Stimulated activated CD4-positive, alpha-beta T cell treated with anti-CD3 and anti-CD28 coated beads, Interleukin-1b, Interleukin-23, amount 100 ng/mL, for 1 hour (primary cell): ENCODE results near the gene UNC93A.
"Not testable (repeated sequence)": the region's sequence is repeated elsewhere in the genome, so short reads cannot be mapped to it uniquely, and the experiment has no call there.

Source experiments
- DNase-seq, 2 donors: peaks; one replicate each; pipeline ENCODE4 v3.0.0-alpha.2; 2020; ENCODE audit warnings: low read depth in 2 of 2

Gene UNC93A

DNA sequence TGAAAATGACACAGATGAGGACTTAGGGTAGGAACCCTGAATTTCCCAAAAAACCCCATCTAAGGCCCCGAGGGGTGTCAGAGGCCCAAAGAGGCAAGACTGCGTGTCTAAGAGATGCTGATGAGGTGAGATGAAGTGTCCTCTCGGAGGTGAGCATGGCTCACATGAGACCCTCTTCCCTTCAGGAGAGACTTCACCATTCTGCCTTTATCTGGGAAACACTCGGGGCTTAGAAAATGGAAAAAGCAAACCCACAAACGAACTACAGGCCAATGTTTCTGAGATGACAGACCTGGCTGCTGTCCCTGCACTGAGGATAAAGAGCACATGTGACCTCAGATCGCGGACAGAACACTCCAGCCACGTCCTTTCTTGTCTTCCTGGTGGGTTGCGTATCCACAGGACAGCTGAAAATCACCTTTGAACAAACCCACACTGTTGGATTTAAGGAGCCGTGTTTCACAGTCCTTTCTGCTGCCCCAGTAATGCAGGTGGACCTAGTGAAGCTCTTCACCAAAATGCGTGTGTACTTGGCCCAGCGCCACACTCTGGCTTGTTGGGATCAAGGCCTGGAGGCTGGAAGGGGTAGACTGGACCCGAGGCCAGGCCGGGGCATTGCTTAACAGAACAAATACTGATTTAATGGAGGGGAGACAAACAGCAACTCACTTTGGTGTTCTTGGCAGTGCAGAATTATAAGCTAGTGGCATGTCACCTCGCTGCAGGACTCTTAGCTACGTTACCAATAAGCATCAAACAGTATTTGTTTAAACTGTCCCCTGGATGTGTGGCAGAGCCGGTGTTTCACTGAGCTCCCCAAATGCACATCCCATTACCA lies 18.5 kb downstream of the UNC93A start:
- DNase-seq: not testable (repeated sequence)

GRCh38 chr6:167311286-167311685 lies 20.2 kb downstream of the UNC93A start:
- DNase-seq: no peak

DNA sequence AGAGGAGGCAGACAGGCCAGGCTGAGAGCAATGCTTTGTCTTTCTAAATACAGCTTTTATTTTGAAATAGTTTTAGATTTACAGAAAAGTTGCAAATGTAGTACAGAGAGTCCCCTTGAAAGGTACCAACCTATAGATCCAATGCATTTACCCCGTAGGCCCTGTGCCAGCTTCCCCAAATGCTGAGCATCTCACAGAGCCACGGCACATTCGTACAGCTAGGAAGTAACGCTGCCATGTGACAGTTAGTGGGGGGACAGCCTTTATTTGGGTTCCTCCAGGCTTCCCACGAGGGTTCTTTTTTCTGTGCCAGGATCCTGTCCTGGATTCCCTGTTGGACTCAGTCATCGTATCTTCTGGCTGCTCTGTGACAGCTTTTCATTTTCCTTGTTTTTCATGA lies 20.6 kb downstream of the UNC93A start:
- not testable (repeated sequence) for DNase-seq

- no peak for DNase-seq
Measured at GRCh38 chr6:167314180-167314821, 23.2 kb downstream of the UNC93A start.

DNA sequence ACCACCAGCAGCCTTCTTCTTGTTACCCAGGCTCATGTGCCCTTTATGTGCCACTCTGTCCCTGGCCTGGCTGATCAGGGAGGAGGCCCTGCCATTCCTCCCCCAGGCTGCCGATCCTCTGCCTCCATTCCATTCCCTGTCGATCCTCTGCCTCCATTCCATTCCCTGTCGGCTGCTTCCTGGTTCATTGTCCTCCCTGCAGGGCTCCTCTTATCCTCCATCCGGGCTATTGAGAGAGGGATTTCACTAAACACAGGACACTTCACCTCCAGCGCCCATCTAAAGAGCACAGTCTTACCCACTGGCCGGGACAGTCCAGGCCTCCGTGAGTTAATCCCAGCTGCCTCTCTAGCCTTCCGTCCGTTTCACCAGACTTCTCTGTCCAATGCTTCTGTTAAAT lies 26.1 kb downstream of the UNC93A start:
- no peak for DNase-seq

DNA sequence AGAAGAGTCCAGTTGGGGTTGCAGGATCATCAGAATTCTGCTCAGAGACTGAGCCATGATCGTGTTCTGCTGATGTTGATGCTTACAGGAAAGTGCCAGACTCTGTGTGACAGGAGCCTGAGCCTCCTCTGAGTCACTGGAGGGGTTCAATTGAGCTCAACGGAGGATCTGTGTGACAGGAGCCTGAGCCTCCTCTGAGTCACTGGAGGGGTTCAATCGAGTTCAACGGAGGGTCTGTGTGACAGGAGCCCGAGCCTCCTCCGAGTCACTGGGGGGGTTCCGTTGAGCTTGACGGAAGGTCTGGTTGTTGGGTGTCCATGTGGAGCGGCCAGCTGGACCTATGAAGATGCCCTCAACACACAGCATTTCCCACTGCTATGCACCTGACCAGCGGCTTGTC lies 27.2 kb downstream of the UNC93A start:
- not testable (repeated sequence) for DNase-seq

GRCh38 chr6:167318856-167319255 lies 27.7 kb downstream of the UNC93A start:
- DNase-seq: not testable (repeated sequence)

DNA sequence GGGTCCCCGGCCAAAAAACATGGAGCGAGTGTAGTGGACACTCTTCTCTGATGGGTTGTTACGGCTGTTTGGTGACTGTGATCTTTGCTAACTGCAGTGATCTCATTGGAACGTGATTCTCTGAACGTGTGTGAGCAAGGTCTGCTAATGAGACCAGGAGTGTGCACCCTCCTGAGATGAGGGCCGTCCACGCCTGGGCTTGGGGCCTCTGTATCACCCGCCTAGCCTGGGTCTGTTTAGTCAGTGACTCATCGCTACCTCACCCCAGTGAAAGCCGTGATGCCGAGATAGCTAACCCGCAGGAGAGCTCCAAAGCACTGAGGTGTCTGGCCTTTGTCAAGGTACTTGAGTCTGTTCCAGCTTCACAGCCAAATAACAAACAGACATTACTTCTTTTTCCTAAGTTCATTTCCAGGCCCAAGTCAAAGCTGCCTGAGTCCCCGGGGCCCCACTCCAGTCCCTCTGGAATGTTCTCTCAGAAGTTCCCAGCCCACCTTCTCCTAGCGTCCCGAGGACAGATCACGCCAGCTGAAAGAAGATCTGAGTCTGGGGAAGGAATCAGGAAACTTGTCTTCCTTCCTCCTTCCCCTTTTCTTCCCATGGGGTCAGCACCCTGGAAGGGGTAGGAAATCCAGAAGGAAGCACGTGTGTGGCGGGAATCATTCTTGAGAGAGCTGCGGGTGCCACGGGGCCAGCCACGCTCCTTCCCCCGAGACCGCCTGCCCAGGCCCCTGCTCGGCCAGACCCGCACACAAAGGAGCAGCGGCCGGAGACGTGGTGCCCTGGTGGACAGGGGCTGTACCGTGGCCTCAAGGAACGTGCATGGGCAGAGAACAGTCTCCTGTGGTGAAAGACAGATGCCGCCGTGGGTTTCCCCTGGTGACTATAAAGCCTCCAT lies 29.0 kb downstream of the UNC93A start:
- DNase-seq: not testable (repeated sequence)

- not testable (repeated sequence) for DNase-seq
Measured at GRCh38 chr6:167320754-167321056, 29.6 kb downstream of the UNC93A start.

GRCh38 chr6:167321185-167321584 lies 30.1 kb downstream of the UNC93A start:
- not testable (repeated sequence) for DNase-seq

- DNase-seq: no peak
Measured at GRCh38 chr6:167323111-167323510, 32.0 kb downstream of the UNC93A start.

DNA sequence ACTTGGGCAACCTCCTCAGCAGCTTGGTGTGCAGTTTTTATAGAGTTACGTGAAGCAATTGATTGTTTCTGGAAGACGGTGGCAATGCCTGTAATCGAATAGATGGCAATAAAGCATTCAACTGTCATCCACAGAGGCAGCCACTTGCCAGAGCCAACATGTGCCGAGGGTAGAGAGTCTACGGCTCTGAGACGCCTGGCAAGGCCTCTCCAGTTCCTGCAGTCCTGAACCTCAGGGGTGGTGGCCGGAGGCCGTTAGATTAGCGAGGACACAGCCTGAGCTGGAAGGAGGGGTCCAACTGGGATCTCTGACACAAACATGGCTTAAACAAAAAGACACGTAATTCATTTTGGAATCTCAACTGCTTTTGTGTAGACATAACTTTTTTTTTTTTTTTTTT lies 33.0 kb downstream of the UNC93A start:
- no peak for DNase-seq

GRCh38 chr6:167325766-167326165 lies 34.7 kb downstream of the UNC93A start:
- no peak for DNase-seq

DNA sequence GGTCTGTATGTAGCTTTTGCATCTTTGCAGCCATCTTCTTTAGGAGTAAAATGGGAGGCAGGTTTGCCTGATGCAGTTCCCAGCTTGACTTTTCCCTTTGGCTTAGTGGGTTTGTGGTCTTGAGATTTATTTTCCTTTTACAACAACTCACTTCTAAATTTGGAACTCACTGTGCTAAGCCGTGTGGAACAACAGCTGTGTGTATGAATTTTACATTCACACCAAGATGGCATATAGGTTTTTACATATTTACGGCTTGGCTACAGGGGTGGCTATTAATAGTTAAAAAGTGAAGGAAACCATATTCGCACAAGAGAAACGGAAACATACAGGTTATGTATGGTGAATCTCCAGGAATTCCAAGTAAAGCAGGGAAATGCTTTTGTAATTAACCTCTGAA lies 36.3 kb downstream of the UNC93A start:
- DNase-seq: no peak

DNA sequence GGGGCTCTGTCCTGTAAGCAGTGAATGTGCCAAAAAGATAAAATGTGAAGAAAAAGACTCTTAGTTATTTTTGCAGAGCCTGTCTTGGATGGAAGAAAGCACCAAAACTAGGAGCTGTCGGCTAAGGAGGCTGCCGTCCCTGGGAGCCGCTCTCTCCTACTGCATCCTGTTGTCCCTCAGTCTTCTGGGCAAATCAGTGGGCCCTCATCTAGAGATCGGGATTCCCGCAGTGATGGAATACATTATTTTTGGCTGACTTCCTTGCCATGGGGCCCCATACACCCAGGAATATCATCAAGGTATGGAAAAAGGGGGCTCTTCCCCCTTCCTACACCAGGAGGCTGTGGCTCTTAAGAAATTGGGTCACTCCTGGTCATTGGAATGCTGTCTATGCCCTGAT lies 37.0 kb downstream of the UNC93A start:
- no peak for DNase-seq

- no peak for DNase-seq
Measured at GRCh38 chr6:167329014-167329413, 37.9 kb downstream of the UNC93A start.

DNA sequence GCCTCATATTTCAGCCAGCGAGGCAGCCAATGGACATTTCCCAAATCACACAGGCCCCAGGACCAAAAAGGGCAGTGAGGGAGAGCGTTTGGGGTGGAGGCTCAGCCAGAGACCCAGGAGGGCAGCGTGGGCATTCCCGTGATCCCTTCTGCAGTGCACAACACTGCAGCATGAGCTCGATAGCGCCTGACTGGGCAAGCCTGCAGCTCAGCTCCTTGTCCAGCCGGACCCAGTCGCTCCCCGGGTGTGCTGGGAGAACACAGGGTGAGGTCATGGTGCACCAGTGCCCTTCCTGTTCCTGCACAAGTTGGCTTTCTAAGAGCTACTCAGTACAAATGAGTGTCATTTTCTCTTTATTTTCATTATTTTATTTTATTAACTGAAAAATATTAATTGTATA lies 39.6 kb downstream of the UNC93A start:
- no peak for DNase-seq

- no peak for DNase-seq
Measured at GRCh38 chr6:167331565-167331964, 40.5 kb downstream of the UNC93A start.

DNA sequence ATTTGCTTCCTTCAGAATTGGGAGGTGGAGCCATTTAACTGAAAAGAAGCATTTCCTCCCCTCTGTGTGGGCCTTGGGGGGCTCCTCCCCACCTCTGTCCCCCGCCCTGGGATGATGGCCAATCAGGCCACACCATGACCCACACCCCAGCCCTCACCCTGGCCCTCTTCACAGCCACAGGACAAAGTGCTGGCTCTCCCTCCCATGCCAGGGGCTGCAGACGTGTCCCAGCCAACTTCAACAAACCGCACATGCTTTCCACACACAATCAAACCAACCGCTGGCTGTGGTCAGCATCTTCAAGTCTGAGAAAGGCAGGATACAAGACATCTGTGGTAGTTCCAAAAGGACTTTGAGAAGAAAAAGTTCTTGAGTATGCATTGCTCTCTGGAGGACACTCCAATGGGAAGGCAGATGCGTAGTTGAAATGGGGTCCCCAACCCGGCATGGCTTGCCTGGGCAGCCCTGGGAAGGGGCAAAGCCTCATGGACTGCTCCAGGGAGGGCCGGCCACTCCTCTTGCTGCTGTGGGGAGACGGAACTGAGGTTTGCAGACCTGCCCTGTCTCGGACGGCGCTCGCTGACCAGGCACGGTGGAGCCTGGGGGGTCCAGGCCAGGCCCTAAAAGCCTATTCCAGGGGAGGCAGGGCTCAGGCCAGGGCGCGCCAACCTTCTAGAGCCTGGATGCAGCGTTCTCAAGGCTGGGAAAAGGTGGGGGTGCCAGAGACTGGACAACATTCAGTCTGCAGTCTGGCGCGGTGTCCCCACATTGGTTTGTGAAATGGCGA lies 45.9 kb downstream of the UNC93A start:
- no peak for DNase-seq

DNA sequence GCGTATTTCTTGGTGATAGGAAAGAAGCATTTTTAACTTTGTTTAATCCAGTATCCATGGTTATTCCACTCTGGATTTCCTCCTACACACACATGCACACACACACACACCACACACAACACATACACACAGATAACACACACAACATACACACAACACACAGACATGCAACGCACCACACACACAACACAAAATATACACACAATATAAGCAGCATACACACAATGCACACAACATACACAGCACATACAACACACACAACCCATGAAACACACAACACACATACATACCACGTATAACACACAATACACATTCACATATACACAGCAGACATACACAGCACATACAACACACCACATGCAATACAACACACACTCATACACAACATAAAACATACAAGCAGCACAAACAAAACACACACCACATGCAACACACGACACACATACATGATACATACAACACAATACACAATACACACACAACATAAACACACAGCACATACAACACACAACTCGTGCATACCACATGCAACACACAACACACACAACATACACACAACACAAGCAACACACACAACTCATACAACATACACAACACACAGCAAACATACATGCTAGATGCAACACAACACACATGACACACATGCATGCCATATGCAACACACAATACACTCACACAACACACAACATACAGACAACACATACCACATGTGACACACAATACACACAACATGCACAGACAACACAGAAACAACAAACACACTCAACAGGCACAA lies 46.7 kb downstream of the UNC93A start:
- DNase-seq: no peak
